GM19452 (cell line): ENCODE data around the gene HPSE2.
A peak's percentile ranks its signal among the peaks of the same experiment; 100 is the strongest.

Source experiments
- ATAC-seq: cut with Tn5 transposase; IDR thresholded peaks from one replicate; pipeline ENCODE4 v1.9.1; 2021; ENCODE audit not compliant: unreplicated experiment

HPSE2 gene

GRCh38 chr10:98855403-98856189, 380.1 kb downstream of the HPSE2 start:
- ATAC-seq, result no peak

- no peak for ATAC-seq
These were observed 383.0 kb downstream of the HPSE2 start for GRCh38 chr10:98852686-98853085.

GRCh38 chr10:98848361-98848760, 387.3 kb downstream of the HPSE2 start:
- ATAC-seq, result no peak

GRCh38 chr10:98846787-98847186, 388.9 kb downstream of the HPSE2 start:
- no peak for ATAC-seq

GRCh38 chr10:98833542-98833941, 402.1 kb downstream of the HPSE2 start:
- no peak for ATAC-seq

- no peak for ATAC-seq
These were observed 402.9 kb downstream of the HPSE2 start for GRCh38 chr10:98832738-98833137.

- ATAC-seq, result no peak
These were observed 403.5 kb downstream of the HPSE2 start for GRCh38 chr10:98832196-98832595.

GRCh38 chr10:98831391-98831790, 404.3 kb downstream of the HPSE2 start:
- no peak for ATAC-seq

- ATAC-seq, result no peak
These were observed 409.9 kb downstream of the HPSE2 start for GRCh38 chr10:98825741-98826140.

GRCh38 chr10:98817396-98817795, 418.3 kb downstream of the HPSE2 start:
- ATAC-seq, result no peak

- ATAC-seq, result no peak
These were observed 420.4 kb downstream of the HPSE2 start for GRCh38 chr10:98815039-98815885.

- no peak for ATAC-seq
These were observed 421.2 kb downstream of the HPSE2 start for GRCh38 chr10:98814470-98814869.

- ATAC-seq, result no peak
These were observed 427.3 kb downstream of the HPSE2 start for GRCh38 chr10:98808282-98808892.

- ATAC-seq, result no peak
These were observed 435.4 kb downstream of the HPSE2 start for GRCh38 chr10:98800263-98800662.

GRCh38 chr10:98795467-98795866, 440.2 kb downstream of the HPSE2 start:
- ATAC-seq, result no peak

GRCh38 chr10:98790817-98791216, 444.8 kb downstream of the HPSE2 start:
- ATAC-seq, result no peak

- ATAC-seq, result peak; percentile 55
These were observed 457.3 kb downstream of the HPSE2 start for GRCh38 chr10:98778277-98778759.

GRCh38 chr10:98758463-98758862, 477.2 kb downstream of the HPSE2 start:
- no peak for ATAC-seq

- no peak for ATAC-seq
These were observed 487.4 kb downstream of the HPSE2 start for GRCh38 chr10:98748298-98748697.

- ATAC-seq, result no peak
These were observed 490.0 kb downstream of the HPSE2 start for GRCh38 chr10:98745645-98746044.

- ATAC-seq, result no peak
These were observed 515.1 kb downstream of the HPSE2 start for GRCh38 chr10:98720551-98720950.

- ATAC-seq, result no peak
These were observed 522.1 kb downstream of the HPSE2 start for GRCh38 chr10:98713586-98713985.
